Activated CD4-positive, alpha-beta T cell treated with anti-CD3 and anti-CD28 coated beads, Interleukin-2, amount 50 U/mL, for 1 hour (primary cell): ENCODE results near the gene KCTD19.
A peak's percentile ranks its signal among the peaks of the same experiment; 100 is the strongest.

Experiments
- DNase-seq: peaks from one replicate; pipeline ENCODE4 v3.0.0-alpha.2; 2020

The KCTD19 gene

DNA sequence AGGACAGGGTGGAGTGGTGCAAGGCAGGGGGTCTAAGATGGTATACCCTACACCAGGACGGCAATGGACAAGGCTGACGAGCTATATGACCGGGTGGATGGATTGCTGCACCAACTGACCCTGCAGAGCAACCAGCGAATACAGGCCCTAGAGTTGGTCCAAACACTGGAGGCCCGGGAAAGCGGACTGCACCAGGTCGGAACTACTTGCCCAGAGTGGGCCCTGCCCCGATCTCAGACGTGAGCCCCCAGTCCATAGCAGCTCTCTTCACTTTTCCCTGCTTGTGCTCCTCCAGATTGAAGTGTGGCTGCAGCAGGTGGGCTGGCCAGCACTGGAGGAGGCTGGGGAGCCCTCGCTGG is 44.1 kb downstream of the KCTD19 start:
- DNase-seq: no peak

DNA sequence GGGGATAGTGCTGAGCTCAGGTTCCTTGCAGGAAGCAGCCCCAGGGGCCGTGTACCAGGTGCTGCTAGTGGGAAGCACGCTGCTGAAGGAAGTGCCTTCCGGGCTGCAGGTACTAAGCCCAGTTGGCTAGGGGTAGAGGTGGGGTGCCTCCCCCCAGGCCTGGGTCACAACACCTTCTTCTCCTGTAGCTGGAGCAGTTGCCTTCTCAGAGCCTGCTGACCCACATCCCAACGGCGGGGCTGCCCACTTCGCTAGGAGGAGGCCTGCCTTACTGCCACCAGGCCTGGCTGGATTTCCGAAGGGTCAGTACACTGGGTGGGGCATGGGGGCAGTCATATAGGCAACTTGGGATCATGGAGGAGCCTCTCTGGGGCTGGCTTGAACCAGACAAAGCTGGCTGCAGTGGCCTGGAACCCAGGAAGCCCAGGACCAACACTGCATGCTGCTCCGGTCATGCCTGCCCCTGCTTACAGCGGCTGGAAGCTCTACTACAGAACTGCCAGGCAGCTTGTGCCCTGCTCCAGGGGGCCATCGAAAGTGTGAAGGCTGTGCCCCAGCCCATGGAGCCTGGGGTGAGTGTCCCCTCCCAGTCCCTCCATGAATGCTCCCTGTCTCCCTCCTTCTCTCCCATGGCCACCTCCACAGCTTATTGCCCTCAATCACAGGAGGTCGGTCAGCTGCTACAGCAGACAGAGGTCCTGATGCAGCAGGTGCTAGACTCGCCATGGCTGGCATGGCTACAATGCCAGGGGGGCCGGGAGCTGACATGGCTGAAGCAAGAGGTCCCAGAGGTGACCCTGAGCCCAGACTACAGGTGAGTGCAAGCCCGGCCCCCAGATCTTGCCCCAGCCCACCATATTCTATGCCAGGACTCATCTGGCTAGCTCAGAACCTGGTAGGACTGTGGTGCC is 44.8 kb downstream of the KCTD19 start:
- no peak for DNase-seq

DNA sequence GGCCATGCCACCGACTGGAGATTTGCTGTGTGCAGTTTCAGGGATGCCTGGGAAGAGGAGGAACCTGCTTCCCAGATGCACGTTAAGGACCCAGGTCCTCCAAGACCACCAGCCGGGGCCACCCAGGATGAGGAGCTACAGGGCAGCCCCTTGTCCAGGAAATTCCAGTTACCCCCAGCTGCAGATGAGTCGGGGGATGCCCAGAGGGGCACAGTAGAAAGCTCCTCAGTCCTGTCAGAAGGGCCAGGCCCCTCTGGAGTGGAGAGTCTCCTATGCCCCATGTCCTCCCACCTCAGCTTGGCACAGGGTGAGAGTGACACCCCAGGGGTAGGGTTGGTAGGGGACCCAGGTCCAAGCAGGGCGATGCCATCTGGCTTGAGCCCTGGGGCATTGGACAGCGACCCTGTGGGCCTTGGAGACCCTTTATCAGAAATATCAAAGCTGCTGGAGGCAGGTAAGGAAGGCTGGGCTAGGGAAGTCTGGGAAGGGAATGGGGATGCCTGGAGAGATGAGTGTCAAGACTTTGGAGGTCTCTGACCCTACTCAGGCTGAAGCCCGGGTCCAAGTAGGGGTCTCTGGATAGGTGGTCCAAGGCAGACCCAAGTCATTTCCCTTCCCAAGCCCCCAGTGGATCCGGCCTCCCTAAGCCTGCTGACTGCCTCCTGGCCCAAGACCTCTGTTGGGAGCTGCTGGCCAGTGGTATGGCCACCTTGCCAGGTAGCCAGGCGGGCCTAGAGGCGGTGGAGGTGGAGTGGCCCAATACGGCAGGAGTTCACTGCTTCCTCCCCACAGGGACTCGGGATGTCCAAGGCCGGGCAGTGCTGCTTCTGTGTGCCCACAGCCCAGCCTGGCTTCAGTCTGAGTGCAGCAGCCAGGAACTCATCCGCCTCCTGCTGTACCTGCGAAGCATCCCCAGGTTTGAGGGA is 46.2 kb downstream of the KCTD19 start:
- no peak for DNase-seq

DNA sequence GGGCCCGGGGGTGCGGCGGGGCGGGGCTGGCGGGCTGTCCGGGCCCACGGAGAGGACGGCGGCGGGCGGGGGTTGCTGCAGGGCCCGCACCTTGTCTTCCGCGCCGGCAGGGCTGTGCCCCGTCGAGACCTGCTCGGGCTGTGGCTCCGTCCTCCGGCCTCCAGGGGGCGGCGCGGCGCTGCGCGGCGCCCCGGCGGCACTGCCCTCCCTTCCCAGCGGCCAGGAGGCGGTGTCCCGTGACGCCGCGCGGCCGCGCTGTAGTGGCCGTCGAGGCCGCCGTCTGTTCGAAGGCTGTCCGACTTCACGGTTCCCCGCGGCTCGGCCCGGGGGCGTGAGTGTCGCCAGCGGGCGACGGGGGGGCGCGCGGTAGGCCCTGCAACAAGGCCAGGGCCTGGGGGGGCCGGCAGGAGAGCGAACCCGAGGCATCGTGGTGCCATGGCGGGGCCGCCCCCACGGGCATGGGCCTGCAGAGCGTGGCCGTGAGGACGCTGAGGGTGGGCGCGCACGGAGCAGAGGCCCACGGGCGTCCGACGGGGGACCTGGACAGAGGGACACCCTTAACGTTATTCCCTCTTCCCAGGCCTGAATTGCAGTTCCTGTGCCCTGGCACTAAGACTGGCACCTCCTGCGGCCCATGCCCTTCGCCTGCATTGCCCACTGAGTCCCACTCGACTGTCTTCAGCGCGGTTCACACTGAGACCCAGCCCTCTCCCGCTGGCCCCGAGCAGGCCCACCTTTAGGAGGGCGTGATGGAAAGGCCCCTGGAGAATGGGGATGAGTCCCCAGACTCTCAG is 47.0 kb downstream of the KCTD19 start, which contains the start of gene PLEKHG4:
TSS of gene PLEKHG4 (plus strand) at position 237 of the 794 bp plus-strand sequence. CDS start at position 750, 513 bp downstream.
- peak; percentile 78 for DNase-seq

DNA sequence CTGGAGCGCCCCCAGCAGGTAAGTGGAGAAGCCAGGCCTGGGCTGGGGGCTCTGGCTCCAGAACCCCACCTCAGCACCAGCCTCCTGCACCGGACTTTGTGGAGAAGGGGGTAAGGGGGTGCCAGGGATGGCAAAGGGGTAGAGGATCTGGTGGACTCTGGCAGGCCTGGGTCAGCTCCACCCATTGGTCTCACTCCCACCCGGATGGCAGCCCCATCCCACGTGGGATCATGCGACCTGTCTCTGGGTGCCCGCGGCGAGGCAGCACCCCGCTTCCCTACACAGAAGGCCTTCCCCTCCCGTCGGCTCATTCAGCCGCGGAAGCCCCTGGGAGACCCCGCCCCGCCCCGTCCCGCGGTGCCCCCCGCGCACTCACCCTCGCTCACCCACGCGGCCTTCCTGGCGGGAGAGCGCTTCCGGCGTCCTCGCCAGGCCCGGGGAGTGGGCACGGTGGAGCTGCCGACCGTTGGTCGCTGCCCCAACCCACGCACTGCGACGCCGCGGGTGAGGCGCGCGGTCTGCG is 47.7 kb downstream of the KCTD19 start:
- peak; percentile 35 for DNase-seq

DNA sequence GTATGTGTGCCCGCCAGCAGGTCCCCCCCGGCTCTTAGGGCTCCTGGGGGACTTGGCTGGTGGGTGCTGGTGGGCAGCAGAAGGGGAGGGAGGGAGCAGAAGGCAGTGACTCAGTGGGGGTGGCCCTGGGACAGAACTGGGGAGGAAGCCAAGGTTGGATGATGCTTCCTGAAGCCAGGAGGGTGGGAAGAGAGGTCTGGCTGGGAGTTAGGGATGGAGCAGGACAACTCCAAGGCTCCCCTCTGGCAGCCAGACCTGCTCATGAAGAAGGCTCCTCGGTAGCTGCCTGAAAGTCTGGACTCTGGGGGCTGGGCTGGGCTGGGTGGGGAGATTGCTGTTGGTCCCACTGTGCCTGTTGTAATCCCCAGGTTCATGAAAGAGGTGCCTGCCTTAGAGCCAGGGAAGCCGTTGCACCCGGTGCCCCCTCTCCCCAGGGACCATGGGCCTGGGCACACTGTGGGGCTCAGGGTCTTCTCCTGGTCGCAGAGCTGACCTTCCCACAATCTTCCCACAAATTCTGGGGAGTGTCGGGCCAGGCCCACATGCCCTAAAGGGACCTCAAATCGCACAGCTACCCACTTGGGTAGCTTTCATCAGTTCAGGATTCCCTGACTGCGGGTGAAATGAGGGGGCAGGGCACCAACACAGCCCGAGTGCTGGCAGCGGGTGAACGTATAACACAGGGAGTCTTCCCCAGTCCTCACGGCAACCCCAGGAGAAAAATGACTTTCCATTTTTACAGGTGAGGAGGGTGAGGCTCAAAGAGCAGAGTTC is 48.4 kb downstream of the KCTD19 start:
- DNase-seq: no peak

DNA sequence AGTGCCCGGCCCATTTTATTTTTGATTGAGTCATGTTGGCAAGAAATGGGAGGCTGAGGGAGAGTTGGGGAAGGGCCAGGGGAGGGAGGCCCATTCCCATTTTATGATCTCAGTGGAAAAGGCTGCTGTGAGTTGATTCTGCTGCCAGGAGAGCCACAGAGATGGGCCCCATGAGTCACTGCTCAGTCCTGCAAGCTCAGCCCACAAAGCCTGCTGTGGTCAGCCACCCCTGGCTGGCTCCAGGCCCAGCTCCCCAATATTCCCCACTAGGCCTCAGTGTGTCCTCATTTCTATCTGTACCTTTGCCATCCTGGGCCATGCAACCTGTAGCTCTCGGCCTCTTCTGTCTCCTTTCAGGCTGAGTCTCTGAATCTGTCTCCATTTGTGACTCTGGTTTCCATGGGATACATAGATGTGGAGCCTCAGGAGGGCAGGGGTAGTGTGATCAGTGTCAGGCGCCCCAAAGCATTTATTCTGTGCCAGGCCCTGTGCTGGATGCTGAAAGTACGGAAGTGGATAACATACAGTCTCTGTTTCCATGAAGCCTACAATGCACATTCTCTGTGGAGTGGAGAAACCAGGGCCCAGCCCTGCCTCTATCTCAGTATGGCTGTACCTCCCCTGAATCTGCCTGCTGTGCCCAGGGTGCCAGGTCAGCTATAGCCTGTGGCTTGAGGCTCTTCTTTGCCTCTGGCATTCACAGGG is 49.1 kb downstream of the KCTD19 start:
- DNase-seq: no peak

DNA sequence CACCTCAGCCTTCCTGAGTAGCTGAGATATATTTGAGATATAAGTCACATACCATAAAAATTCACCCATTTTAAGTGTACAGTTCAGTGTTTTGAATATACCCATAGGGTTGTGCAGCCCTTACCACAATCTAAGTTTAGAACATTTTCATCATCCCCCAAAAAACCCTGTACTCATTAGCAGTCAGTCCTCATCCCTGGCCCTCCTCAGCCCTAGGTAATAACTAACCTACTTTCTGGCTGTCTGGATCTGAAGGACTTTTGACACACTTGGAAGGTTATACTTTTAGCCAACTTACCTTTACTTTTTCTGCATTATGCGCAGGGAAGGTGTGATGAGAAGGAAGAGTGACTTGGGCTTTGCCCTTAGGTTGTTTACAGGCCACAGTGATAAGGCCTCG is 51.2 kb downstream of the KCTD19 start:
- no peak for DNase-seq

DNA sequence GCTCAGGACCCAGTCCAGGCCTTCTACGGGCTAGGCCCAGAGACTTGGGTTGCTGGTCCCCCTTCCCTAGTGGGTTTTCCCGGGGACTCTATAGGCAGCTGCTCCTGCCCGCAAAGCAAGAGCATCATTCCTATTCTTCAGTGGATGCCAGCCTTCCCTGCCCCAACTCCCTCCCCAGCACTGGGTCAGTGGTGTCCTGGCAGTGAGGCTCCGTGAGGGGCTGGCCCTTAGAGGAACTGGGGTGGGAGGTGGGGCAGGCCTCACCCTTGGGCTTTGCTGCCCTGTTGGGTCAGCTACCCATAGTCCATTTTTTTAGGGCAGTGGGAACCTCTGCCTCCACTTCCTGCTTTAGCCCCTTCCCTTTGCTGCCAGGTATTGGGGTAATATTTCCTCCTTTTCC is 55.1 kb downstream of the KCTD19 start:
- DNase-seq: no peak

DNA sequence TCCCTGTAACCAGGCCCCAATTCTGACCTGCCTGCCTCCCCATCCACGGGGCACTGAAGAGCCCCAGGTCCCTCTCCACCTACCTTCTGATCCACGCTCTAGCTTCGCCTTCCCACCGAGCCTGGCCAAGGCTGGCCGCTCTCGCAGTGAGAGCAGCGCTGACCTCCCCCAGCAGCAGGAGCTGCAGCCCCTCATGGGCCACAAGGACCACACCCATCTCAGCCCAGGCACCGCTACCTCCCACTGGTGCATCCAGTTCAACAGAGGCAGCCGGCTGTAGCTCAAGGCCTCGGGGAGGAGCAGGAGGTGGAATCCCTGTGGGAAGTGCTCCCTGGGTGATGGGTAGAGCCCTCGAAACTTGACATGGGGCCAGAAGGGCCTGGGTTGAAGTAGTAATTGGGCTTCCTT is 55.6 kb downstream of the KCTD19 start:
- DNase-seq: no peak

DNA sequence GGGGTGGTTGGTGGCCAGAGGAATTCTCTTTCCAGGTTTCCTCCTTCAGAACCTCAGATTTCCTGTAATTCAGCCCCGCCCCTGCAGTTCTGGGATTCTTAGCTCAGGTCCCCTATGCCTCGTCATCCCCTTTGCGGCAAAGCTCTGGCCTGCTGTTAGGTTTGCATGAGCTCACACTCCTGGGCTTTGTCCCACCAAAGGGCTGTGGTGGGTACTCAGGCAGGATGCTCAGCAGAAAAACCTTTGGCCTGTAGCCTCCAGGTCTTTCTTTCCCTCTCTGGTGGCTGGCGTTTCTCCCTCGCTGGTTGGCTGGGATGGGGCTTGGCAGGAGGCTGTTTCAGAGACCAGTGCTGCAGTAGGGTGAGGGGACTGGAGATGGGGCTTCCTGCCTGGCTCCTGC is 56.8 kb downstream of the KCTD19 start:
- no peak for DNase-seq

DNA sequence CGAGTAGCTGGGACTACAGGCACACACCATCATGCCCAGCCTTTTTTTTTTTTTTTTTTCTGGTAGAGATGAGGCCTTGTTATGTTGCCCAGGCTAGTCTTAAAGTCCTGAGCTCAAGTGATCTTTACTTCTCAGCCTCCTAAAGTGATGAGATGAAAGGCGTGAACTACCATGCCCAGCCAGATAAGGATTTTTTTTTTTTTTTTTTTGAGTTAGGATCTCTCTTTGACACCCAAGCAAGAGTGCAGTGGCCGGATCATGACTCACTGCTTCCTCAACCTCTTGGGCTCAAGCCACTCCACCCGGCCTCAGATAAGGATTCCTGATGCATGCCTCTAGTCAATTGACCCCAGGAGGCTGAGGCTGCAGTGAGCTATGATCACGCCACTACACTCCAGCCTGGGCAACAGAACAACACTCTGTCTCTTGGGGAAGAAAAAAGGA is 58.4 kb downstream of the KCTD19 start:
- DNase-seq: no peak

DNA sequence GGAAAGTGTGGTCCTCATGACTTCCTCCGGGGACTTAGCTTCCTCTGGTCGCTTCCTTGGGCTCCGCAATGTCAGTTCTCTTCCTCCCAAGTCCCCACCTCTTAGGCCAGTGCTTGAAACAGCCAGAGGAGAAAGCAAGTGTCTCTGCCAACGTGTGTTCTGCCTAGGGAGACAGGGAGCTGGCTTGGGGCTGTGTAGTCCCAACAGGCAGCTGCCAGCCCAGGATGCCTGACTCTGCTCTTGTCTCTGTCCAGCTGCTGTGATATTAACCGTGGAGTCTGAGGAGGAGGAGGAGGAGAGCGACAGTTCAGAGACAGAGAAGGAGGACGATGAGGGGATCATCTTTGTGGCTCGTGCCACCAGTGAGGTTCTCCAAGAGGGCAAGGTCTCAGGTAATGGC is 60.7 kb downstream of the KCTD19 start:
- DNase-seq: no peak

DNA sequence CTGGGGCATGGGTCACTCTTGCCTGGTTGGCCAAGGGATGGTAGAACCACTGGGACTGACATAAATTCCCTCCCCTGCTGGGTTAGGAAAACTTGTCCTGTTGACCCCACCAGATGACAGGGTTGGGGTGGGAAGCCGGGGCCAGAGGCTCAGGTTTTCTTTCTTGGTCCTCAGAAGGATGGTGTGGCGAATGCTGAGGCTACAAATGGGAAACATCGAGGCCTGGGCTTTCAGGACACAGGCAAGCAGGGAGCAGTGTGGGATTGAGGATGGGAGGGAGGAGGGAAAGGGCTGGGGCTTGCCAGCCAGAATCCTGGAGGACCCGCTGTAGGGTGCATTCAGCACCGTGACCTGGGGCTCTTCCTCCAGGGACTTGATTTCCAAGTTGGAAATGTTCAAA is 61.7 kb downstream of the KCTD19 start:
- DNase-seq: no peak

DNA sequence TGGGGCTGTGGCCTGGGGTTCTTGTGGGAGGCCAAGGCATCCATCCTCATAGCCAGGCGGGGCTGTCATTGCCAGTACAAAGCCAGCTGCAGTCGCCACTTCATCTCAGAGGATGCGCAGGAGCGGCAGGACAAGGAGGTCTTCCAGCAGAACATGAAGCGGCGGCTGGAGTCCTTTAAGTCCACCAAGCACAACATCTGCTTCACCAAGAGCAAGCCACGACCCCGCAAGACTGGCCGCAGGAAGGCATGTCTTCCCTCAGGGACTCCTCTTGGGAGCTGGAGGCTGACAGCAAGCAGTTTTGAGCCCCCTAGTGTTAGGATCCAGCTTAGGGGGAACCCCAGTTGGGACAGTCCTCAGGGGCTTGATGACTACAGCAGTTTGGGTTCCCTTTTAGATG is 62.3 kb downstream of the KCTD19 start:
- no peak for DNase-seq

DNA sequence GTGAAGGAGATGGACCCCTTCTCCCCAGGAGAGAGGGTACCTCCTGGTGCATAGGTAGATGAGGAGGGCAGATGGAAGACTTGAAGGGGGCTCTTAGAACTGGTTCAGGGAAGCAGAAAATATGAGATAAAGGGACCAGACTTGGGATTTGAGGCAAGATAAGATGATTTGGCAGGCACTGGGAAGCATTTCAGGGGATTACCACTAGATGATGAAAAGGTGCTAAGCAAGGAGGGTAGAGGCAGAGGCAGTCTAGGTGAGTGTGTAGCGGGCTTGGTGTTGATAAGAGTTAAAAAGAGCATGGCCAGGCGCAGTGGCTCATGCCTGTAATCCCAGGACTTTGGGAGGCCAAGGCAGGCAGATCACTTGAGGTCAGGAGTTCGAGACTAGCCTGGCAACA is 63.3 kb downstream of the KCTD19 start:
- no peak for DNase-seq

DNA sequence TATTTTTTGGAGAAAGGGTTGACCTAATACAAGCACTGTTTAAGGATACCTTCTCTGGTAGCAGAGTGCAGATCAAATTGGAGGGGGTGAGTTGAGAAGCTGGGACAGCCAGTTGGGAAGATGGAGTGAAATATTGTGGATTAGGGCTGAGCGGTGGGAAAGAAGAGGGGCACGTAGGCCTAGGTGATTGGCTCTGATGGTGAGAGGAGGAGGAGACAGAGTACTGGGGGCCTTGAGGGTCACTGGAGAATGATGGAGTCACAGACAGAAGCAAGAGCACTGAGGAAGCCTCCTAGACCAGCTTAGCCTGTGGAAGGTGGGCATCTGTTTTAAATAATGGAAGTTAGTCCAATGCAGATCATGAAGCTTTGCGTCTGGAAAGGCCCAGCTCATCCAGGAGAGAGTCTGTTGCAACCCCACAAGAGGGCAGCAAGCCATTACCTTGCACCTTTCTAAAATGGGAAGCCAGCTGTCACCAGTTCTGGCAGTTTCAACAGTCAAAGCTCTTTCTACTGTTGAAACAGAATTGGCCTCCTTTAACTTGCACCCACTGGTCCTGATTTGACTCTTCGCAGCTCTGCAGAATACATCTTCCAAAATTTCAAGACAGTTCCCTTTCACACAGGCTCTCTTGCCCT is 66.0 kb downstream of the KCTD19 start:
- DNase-seq: no peak

DNA sequence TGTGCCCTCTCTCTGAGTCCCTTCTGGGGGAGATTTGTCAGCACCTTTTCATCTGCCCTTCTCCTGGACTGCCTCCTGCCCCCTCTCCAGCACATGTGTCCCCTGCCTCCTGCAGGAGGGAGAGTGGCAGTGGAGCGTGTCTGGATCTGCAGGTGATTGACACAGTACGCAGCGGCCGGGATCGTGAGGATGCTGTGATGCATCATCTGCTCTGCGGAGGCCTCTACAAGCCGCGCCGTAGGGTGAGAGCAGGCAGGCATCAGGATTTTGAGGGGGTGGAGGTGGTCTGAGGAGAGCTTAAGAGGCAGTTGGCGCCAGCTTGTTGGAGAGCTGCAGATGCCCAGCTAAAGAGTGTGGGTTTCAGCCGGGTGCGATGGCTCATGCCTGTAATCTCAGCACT is 66.8 kb downstream of the KCTD19 start:
- DNase-seq: no peak

DNA sequence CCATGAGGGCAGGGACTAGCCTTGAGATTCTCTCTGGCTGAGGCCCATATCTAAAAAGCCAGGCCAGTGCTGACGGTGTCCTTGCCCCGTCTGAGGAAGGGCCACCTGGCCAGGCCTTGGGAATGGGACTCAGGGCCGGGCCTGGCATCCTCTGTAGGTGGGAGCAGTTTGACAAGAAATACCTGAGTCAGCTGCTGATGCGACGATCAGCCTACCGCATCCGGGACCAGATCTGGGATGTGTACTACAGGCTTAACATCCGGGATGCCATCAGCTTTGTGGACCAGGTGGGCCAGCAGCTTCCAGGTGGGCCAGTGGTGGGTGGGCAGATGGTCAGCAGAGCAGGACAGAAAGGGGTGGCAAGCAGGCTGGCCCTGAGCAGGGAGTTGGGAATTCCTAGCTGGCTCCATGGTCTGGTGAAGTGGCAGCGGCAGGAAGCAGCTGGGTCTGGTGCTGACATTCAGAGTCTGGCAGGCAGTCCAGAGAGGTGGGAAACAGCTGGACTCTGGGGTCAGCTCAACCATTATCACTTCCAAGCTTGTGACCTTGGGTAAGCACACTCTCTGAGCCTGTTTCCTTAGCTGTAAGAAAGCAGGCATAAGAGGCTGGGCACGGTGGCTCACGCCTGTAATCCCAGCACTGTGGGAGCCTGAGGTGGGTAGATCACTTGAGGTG is 68.2 kb downstream of the KCTD19 start:
- DNase-seq: no peak
